Natural killer cell treated with Interleukin-12 subunit alpha and Interleukin-12 subunit beta and Interleukin-15 and Interleukin-18, amount 100 ng/mL, for 72 hours (primary cell): Measurements from ENCODE around the gene KIF2C. TPM values are rescaled to one million over a fixed set of nuclear protein-coding genes. Genes with fewer than 3 reads are reported as not detected.
"Not testable (repeated sequence)": the region's sequence is repeated elsewhere in the genome, so short reads cannot be mapped to it uniquely, and the experiment has no call there.

Source experiments
- ATAC-seq, 2 donors: fragments of 150-1000 bp; cut with Tn5 transposase in 1 of 2; sonication (Bioruptor Pico), chemical (Tn5 transposase) in 1 of 2; 2 replicates each; pipeline ENCODE4 v1.10.0; 2021
- DNase-seq: peaks from one replicate; pipeline ENCODE4 v3.0.0; 2022; ENCODE audit warnings: low spot score
- H3K27ac Mint-ChIP-seq, 2 donors: 1 replicate in 1 of 2; 2 replicates in 1 of 2; pipeline ENCODE4 v1.8.0; 2022; ENCODE audit warnings: mixed read lengths in 2 of 2, mild to moderate bottlenecking in 1 of 2, moderate library complexity in 1 of 2
- H3K27me3 Mint-ChIP-seq, 2 donors: 1 replicate in 1 of 2; 2 replicates in 1 of 2; pipeline ENCODE4 v1.8.0; 2022; ENCODE audit warnings: mixed read lengths in 2 of 2
- H3K36me3 Mint-ChIP-seq: one replicate; pipeline ENCODE4 v1.8.0; 2022; ENCODE audit warnings: mixed read lengths
- H3K4me1 Mint-ChIP-seq, 2 donors: 1 replicate in 1 of 2; 2 replicates in 1 of 2; pipeline ENCODE4 v1.8.0; 2022; ENCODE audit warnings: low read depth in 2 of 2, mixed read lengths in 2 of 2, mild to moderate bottlenecking in 1 of 2
- H3K4me3 Mint-ChIP-seq: one replicate; pipeline ENCODE4 v1.8.0; 2022; ENCODE audit warnings: mixed read lengths
- H3K9me3 Mint-ChIP-seq: 2 replicates; pipeline ENCODE4 v1.8.0; 2022; ENCODE audit warnings: mixed read lengths
- total RNA-seq, 2 donors: library from RNA; stranded (reverse); gene quantifications; one replicate each; pipeline ENCODE4 v1.2.3, GENCODE V29; 2022

KIF2C gene
- total RNA-seq, 2 donors from 2014 or later: 44.5 to 97.0 TPM

- ATAC-seq: no peak
Observed at GRCh38 chr1:44723496-44724295, 15.9 kb upstream of the KIF2C start.

GRCh38 chr1:44724296-44724954 is 15.2 kb upstream of the KIF2C start:
- Mint-ChIP-seq H3K4me1 (peaks cover 31 to 55% of the 10 kb centered on the region in 2 donors), H3K4me3 (no peak overlapping the region), H3K9me3 (no peaks in the 10 kb centered on the region), H3K27ac (peak overlapping the region in 1 of 2 donors; percentile 62), H3K36me3 (no peaks in the 10 kb centered on the region), H3K27me3 (no peaks in the 10 kb centered on the region)
- DNase-seq: no peak
- ATAC-seq: no peak

More at GRCh38 chr1:44723496-44724295, 15.9 kb upstream of the KIF2C start:
- H3K36me3 Mint-ChIP-seq: no peaks in the 10 kb centered on the region
- no peaks in the 10 kb centered on the region for H3K27me3 Mint-ChIP-seq
- H3K4me1 Mint-ChIP-seq: peaks cover 29 to 49% of the 10 kb centered on the region in 2 donors
- H3K4me3 Mint-ChIP-seq: peak overlapping the region; percentile 59
- DNase-seq: no peak
- H3K9me3 Mint-ChIP-seq: no peaks in the 10 kb centered on the region
- H3K27ac Mint-ChIP-seq: peak overlapping the region; percentile 62 to 72

- no peaks in the 10 kb centered on the region for H3K27me3 Mint-ChIP-seq
- H3K4me3 Mint-ChIP-seq: no peak overlapping the region
- ATAC-seq: no peak
- no peaks in the 10 kb centered on the region for H3K36me3 Mint-ChIP-seq
- DNase-seq: no peak
- H3K27ac Mint-ChIP-seq: peak overlapping the region; percentile 10 to 36
- H3K4me1 Mint-ChIP-seq: peaks cover 32 to 55% of the 10 kb centered on the region in 2 donors
- H3K9me3 Mint-ChIP-seq: no peaks in the 10 kb centered on the region
Observed at GRCh38 chr1:44724955-44725698, 14.5 kb upstream of the KIF2C start.

GRCh38 chr1:44730741-44731512 is 8.7 kb upstream of the KIF2C start, which contains the start of gene RNU5D-1:
Gene RNU5D-1, minus strand, starts transcription at chr1:44731170.
- Mint-ChIP-seq H3K9me3 (no peaks in the 10 kb centered on the region), H3K4me1 (peaks cover 20 to 25% of the 10 kb centered on the region in 2 donors), H3K4me3 (peak within 1 kb of the TSS; percentile 73), H3K27me3 (no peaks in the 10 kb centered on the region), H3K27ac (peak within 1 kb of the TSS; percentile 99), H3K36me3 (no peaks in the 10 kb centered on the region)
- ATAC-seq (peak; percentile 88), DNase-seq (peak; percentile 93)

- Mint-ChIP-seq H3K9me3 (no peaks in the 10 kb centered on the region), H3K27ac (peak overlapping the region in 1 of 2 donors; percentile 9), H3K4me3 (no peak overlapping the region)
Observed at GRCh38 chr1:44733365-44733764, 6.3 kb upstream of the KIF2C start.

GRCh38 chr1:44733784-44734183 is 5.9 kb upstream of the KIF2C start:
- Mint-ChIP-seq H3K4me1 (peaks cover 13 to 20% of the 10 kb centered on the region in 2 donors), H3K27ac (peak overlapping the region in 1 of 2 donors; percentile 9), H3K27me3 (no peaks in the 10 kb centered on the region), H3K9me3 (no peaks in the 10 kb centered on the region), H3K4me3 (no peak overlapping the region), H3K36me3 (no peaks in the 10 kb centered on the region)
- ATAC-seq (no peak), DNase-seq (no peak)

More at GRCh38 chr1:44733365-44733764, 6.3 kb upstream of the KIF2C start:
- Mint-ChIP-seq H3K4me1 (peaks cover 13 to 20% of the 10 kb centered on the region in 2 donors), H3K27me3 (no peaks in the 10 kb centered on the region), H3K36me3 (no peaks in the 10 kb centered on the region)
- no peak for ATAC-seq
- DNase-seq: no peak

GRCh38 chr1:44735992-44736391 is 3.6 kb upstream of the KIF2C start:
- no peak for ATAC-seq
- Mint-ChIP-seq H3K9me3 (no peaks in the 10 kb centered on the region), H3K27ac (peak overlapping the region in 1 of 2 donors; percentile 8), H3K27me3 (no peaks in the 10 kb centered on the region), H3K4me1 (peaks cover 14 to 21% of the 10 kb centered on the region in 2 donors), H3K36me3 (peaks cover 6% of the 10 kb centered on the region), H3K4me3 (no peak overlapping the region)
- no peak for DNase-seq

- H3K27me3 Mint-ChIP-seq, DNase-seq, ATAC-seq, H3K9me3 Mint-ChIP-seq, H3K36me3 Mint-ChIP-seq: not testable (repeated sequence)
- peaks cover 11 to 16% of the 10 kb centered on the region in 2 donors for H3K4me1 Mint-ChIP-seq
- H3K4me3 Mint-ChIP-seq: peak overlapping the region; percentile 99
- H3K27ac Mint-ChIP-seq: peak overlapping the region; percentile 90 to 94
Observed at GRCh38 chr1:44738953-44739306, 707 bp upstream of the KIF2C start.

- ATAC-seq (no peak), DNase-seq (no peak)
- H3K27ac Mint-ChIP-seq: peak overlapping the region; percentile 90 to 94
- H3K27me3 Mint-ChIP-seq: no peaks in the 10 kb centered on the region
- peaks cover 6% of the 10 kb centered on the region for H3K36me3 Mint-ChIP-seq
- H3K4me3 Mint-ChIP-seq: peak overlapping the region; percentile 99
- peaks cover 11 to 16% of the 10 kb centered on the region in 2 donors for H3K4me1 Mint-ChIP-seq
- H3K9me3 Mint-ChIP-seq: no peaks in the 10 kb centered on the region
Observed at GRCh38 chr1:44740179-44740617, 561 bp downstream of the KIF2C start.

GRCh38 chr1:44743211-44743610 is 3.6 kb downstream of the KIF2C start:
- DNase-seq: no peak
- Mint-ChIP-seq H3K27me3 (no peaks in the 10 kb centered on the region), H3K36me3 (peaks cover 10% of the 10 kb centered on the region), H3K4me1 (peaks cover 11 to 16% of the 10 kb centered on the region in 2 donors), H3K9me3 (no peaks in the 10 kb centered on the region), H3K4me3 (no peak overlapping the region), H3K27ac (no peak overlapping the region)
- no peak for ATAC-seq

GRCh38 chr1:44747878-44748277 is 8.2 kb downstream of the KIF2C start:
- DNase-seq (no peak), ATAC-seq (peak in 1 of 2 donors; percentile 36)
- no peaks in the 10 kb centered on the region for H3K9me3 Mint-ChIP-seq
- no peaks in the 10 kb centered on the region for H3K27me3 Mint-ChIP-seq
- H3K36me3 Mint-ChIP-seq: peaks cover 4% of the 10 kb centered on the region
- H3K27ac Mint-ChIP-seq: no peak overlapping the region
- no peak overlapping the region for H3K4me3 Mint-ChIP-seq
- peaks cover 0 to under 1% of the 10 kb centered on the region in 2 donors for H3K4me1 Mint-ChIP-seq

- Mint-ChIP-seq H3K36me3 (peaks cover 5% of the 10 kb centered on the region), H3K27me3 (no peaks in the 10 kb centered on the region), H3K9me3 (no peaks in the 10 kb centered on the region), H3K27ac (peak overlapping the region in 1 of 2 donors; percentile 75), H3K4me3 (no peak overlapping the region), H3K4me1 (peaks cover 4 to 5% of the 10 kb centered on the region in 2 donors)
- peak; percentile 53 to 62 for ATAC-seq
- DNase-seq: no peak
Observed at GRCh38 chr1:44757420-44757819, 17.8 kb downstream of the KIF2C start.

GRCh38 chr1:44759077-44759476 is 19.4 kb downstream of the KIF2C start:
- no peak overlapping the region for H3K4me3 Mint-ChIP-seq
- H3K36me3 Mint-ChIP-seq: peaks cover 15% of the 10 kb centered on the region
- H3K9me3 Mint-ChIP-seq: no peaks in the 10 kb centered on the region
- no peaks in the 10 kb centered on the region for H3K27me3 Mint-ChIP-seq
- H3K27ac Mint-ChIP-seq: no peak overlapping the region
- ATAC-seq (no peak), DNase-seq (no peak)
- H3K4me1 Mint-ChIP-seq: peaks cover 10% of the 10 kb centered on the region in 2 donors
